KOPT-K1 (cell line): ENCODE results near the gene DAD1.
"Not testable (repeated sequence)": the region's sequence is repeated elsewhere in the genome, so short reads cannot be mapped to it uniquely, and the experiment has no call there.

Source experiments
- H3K27ac ChIP-seq: fragments of 200-600 bp; sonication (generic); 2 replicates; pipeline ENCODE4 v1.5.1; 2016; ENCODE audit warnings: antibody characterized with exemption, mild to moderate bottlenecking, low read depth, low read length; ENCODE audit not compliant: poor library complexity, severe bottlenecking
- H3K36me3 ChIP-seq: fragments of 200-600 bp; sonication (generic); 2 replicates; pipeline ENCODE4 v1.5.1; 2017; ENCODE audit warnings: antibody characterized with exemption, mild to moderate bottlenecking, low read length, moderate library complexity; ENCODE audit not compliant: insufficient read depth
- H3K9me3 ChIP-seq: fragments of 200-600 bp; sonication (generic); 2 replicates; pipeline ENCODE4 v1.5.1; 2017; ENCODE audit warnings: antibody characterized with exemption, low read length, mild to moderate bottlenecking; ENCODE audit not compliant: insufficient read depth, poor library complexity, severe bottlenecking

Gene DAD1

DNA sequence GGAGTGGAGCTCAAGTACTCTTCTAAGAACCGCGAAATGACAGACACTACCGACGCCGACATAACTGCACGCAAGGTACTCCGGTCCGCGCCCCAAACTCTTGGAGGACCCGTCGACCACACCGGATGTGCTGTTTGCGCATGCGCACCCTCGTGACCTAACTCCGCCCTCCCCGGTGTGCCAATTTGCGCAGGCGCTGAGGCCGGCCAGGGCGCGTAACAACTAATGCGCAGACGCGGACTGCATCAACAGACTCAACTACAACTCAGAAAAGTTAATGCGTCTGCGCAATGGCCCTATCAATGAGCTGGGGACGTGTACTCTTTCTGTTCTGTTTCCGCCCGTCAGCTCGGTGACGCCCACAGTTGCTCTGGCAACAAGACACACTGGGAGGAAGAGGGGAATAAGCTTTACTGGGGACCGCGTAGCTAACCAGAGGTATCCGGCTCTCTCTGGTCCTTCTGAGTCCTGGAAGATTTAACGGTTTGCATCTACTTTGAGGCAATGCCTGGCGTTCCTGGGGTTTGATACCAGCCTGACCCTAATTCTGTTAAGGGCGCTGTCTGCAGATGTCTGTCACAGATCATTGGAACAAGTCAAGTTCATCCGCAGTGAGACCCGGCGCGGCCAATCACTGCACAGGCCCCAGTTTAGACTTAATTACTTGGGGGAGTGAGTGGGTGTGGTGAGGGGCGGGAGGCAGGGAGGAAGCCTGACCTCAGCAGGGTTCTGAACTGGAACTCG is at the start of gene DAD1:
Gene DAD1 (minus strand): TSS at position 129 of the 744 bp plus-strand sequence. CDS start 67 bp downstream, at position 62.
- H3K9me3 ChIP-seq = no peaks in the 10 kb centered on the region
- H3K36me3 ChIP-seq = peaks cover 7% of the 10 kb centered on the region; the same call in 1 of the 2 replicates
- peak within 1 kb of the TSS; percentile 77 for H3K27ac ChIP-seq

DNA sequence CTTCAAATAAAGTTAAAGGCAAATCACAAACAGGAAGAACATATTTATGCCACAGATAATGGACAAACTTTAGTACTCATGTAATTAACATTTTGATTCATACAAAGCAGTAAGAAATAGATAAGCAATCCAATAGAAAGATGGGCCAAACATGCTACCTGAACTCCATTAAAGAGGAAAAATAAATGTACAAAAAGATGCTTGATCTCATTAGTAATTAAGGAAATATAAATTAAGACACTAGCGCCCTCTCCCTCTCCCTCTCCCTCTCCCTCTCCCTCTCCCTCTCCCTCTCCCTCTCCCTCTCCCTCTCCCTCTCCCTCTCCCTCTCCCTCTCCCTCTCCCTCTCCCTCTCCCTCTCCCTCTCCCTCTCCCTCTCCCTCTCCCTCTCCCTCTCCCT is 47.0 kb upstream of the DAD1 start:
- H3K9me3 ChIP-seq = peaks cover 11% of the 10 kb centered on the region
- H3K27ac ChIP-seq, H3K36me3 ChIP-seq: not testable (repeated sequence)

DNA sequence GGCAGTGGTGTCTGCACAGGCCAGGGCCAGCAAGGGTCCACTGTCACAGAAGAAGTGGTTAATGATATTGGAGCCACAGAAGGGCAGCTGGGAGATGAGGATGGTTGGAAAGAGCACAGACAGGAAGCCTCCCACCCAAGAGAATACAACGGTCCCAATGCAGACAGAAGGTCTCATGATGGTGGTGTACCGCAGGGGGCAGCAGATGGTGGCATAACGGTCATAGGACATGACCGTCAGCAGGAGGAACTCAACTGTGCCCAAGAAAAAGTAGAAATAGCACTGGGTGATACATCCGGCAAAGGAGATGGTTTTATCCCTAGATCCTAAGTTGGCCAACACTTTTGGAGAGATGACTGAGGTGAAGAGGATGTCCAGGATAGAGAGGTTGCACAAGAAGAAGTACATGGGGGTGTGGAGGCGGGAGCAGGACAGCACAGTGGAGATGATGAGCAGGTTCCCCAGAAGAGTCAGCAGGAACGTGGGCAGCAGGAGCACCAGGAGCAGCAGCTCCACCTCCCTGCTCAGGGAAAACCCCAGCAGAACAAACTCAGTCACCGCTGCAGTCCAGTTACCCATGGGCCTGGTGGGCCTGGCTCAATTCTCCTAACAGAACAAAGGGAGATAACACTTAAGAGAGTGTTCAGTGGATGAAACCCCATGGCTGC is 45.3 kb upstream of the DAD1 start:
- H3K36me3 ChIP-seq = no peaks in the 10 kb centered on the region
- H3K9me3 ChIP-seq = peaks cover 27% of the 10 kb centered on the region
- H3K27ac ChIP-seq = no peak overlapping the region

DNA sequence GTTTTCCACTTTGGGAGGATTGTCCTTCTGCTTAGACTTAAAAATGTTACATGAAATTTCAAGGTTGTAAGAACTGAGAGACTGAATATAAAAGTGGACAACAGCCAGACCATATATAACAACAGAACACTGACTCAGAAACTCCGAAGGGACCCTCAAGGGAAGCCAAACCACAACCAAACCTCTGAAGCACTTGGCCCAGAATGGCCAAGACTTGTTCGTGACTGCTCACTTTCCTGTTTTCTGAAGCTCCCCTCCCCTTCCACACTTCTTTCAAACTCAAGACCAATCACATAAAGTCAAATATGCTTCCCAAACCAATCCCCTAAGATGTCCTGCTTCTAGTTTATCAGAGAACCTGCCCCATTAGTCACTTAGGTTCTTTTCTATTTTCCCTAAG is 41.5 kb upstream of the DAD1 start:
- H3K27ac ChIP-seq = no peak overlapping the region
- H3K36me3 ChIP-seq = no peaks in the 10 kb centered on the region
- H3K9me3 ChIP-seq = peaks cover 28% of the 10 kb centered on the region

DNA sequence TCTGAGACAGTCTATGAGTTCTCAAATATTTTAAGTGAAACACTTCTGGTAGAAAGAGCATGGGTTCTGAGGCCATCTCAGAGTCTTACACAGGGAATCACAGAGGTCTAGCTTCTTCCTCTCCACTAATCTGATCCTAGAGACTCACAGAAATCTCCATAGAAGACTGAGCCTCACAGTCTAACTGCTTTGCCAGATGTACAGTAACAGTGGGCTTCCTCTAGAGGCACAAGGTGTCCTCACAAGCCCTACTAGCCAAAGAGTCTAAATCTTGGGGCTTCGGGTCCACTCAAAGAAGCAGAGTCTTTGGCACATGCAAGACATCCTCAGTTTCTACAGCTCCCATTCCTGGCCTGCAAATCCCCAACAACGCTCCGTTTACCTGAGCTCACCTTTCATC is 41.0 kb upstream of the DAD1 start:
- Histone ChIP-seq H3K27ac (no peak overlapping the region), H3K9me3 (peaks cover 28% of the 10 kb centered on the region), H3K36me3 (no peaks in the 10 kb centered on the region)

DNA sequence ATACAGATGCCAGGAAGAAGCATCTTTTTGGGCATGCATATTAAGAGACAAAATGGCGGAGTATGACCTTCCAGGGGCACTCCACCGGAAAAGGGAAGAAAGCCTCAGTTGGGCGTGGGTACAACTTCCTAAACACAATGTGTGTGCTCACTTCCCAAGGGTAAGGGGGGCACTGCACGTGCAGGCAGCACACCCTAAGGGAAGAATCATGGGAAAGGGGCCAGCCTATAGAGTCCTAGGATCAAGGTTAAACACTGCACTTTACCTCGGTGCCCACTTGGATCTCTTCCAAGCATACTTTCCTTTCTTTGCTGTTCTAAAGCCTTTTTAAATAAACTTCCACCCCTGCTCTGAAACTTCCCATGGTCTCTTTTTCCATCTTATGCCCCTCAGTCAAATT is 40.3 kb upstream of the DAD1 start:
- Histone ChIP-seq H3K36me3 (no peaks in the 10 kb centered on the region), H3K9me3 (peaks cover 28% of the 10 kb centered on the region), H3K27ac (no peak overlapping the region)

DNA sequence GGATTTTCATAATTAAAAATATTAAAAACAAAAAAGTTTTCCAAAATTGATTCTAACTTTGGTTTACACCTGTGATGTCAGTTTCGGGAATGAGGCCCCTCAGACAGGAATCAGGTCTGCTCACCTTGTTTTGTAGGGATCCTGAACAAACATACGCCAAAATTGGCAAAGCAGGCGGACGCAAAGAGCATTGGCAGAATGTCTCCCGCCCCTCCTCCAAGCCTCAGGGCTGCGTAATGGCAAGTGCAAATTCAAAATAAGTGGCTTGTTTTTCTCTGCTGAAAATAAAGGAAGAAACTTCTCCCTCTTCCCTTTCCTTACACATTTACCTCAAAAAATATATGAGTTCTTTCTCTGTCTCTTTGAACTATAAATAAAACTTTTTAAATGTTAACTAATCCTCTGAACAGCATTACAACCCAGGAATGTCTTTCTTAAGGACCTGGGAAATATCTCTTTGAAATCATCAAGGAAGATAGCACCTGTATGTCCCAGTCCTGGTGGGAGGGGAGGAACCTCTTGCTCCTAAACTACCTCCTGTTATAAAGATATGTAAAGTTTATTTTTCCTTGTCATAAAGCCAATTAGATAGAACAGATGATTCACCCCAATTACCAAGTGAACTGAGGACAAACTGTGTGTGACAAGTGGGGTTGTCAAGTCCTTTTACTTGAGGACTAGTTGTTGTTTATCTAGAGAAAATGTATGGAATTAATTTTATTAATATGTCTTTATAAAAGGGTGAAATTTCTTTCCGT is 38.7 kb upstream of the DAD1 start:
- H3K27ac ChIP-seq = no peak overlapping the region
- no peaks in the 10 kb centered on the region for H3K36me3 ChIP-seq

DNA sequence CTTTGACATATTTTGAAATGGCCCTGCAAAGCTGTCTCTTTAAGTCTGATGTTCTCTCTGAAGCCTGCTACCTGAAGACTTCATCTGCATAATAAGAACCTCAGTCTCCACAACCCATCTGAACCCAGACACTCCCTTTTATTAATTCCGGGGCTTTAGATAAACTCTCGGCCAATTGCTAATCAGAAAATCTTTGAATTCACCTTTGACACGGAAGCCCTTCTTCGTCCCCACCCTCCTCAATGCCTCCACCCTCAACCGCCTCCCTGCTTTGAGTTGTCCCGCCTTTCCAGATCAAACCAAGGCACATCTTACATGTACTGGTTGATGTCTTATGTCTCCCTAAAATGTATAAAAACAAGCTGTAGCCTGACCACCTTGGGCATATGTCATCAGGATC is 37.6 kb upstream of the DAD1 start:
- no peak overlapping the region for H3K27ac ChIP-seq
- no peaks in the 10 kb centered on the region for H3K36me3 ChIP-seq
- peaks cover 23% of the 10 kb centered on the region for H3K9me3 ChIP-seq

More for the DNA sequence above, 38.7 kb upstream of the DAD1 start:
- peaks cover 28% of the 10 kb centered on the region for H3K9me3 ChIP-seq

DNA sequence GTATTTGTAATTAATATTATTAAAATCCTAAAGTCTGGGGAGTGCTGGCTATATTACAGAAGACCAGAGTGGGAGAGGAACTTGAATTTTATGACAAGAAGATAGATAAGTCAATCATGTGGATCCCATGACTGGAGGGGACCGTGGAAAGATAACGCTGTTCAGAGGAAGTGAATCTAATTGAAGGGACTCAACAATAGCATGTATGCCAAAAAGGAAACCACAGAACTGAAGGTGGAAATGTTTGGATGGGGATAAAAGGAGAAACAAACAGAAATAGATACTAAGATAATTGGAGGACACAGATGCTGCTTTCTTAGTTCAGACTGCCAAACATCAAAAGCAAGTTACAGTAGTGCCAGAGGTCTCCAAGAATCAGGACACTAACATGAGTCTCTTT is 34.0 kb upstream of the DAD1 start:
- no peak overlapping the region for H3K27ac ChIP-seq
- no peaks in the 10 kb centered on the region for H3K36me3 ChIP-seq
- no peaks in the 10 kb centered on the region for H3K9me3 ChIP-seq

DNA sequence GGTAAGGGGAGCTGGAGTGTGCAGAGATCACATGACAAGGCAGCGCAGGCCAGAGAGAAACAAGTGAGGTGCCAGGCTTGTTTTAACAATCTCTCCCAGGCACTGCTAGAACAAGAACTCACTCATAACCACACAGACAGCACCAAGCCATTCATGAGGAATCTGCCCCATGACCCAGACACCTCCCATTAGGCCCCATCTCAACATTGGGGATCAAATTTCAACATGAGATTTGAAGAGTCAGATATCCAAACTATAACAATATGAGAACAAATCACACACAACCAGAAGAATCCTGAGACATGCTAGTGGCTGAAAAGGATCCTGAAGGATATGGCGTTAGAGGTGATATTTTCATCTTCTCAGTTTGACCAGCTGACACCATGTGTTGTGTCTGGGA is 33.2 kb upstream of the DAD1 start:
- no peaks in the 10 kb centered on the region for H3K9me3 ChIP-seq
- H3K27ac ChIP-seq = no peak overlapping the region
- no peaks in the 10 kb centered on the region for H3K36me3 ChIP-seq

DNA sequence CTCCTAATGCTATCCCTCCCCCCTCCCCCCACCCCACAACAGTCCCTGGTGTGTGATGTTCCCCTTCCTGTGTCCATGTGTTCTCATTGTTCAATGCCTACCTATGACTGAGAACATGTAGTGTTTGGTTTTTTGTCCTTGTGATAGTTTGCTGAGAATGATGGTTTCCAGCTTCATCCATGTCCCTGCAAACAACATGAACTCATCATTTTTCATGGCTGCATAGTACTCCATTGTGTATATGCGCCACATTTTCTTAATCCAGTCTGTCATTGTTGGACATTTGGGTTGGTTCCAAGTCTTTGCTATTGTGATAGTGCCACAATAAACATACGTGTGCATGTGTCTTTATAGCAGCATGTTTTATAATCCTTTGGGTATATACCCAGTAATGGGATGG is 26.7 kb upstream of the DAD1 start:
- not testable (repeated sequence) for H3K36me3 ChIP-seq, H3K9me3 ChIP-seq, H3K27ac ChIP-seq

DNA sequence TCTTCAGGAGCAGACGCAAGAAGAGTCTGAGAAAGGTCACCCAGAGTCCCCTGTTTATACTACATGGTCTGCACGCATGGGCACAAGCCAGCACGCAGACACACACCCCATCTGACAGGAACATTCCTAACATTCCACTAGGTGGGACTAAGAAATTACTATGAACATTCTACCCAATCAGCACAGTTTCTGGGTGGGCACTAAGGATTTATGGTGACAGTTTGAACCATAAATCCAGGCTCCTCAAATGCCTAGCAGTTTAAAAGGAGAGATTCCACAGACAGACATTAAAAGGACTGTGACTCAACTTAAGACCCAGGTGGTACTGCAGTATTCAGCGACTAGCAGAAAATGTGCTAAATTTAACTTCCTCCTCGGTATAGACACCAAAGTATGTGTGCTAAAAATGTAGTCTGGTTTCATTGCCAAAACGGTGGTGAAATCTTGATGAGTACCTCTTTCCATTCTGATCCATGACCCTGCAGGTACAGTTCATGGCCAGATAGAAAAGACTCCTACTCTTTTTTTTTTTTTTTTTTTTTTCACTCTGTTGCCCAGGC is 25.3 kb upstream of the DAD1 start:
- H3K9me3 ChIP-seq = no peaks in the 10 kb centered on the region
- H3K36me3 ChIP-seq = no peaks in the 10 kb centered on the region
- no peak overlapping the region for H3K27ac ChIP-seq

DNA sequence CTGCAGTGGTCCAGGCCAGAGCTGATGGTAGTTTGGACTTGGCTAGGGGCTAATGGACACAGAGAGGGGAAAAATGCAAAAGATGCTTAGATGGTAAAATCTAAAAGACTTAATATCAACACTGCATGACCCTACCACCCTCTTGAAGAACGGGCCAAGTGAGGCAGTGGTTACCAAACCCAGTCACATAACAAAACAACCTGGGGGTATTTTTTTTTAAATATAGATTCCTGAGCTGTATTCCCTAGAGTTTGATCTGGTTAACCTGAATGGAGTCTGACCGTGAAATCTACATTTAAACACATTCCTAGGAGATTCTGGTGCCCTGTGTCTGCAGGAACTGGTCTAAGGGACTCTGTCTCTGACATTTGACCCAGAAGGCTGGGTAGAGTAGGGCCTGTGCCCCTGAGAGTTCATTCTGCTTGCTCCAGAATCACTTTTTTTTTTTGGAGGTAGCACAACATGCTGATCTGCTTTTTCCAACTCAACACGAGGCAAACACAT is 24.8 kb upstream of the DAD1 start:
- H3K36me3 ChIP-seq = no peaks in the 10 kb centered on the region
- H3K9me3 ChIP-seq = no peaks in the 10 kb centered on the region
- no peak overlapping the region for H3K27ac ChIP-seq

DNA sequence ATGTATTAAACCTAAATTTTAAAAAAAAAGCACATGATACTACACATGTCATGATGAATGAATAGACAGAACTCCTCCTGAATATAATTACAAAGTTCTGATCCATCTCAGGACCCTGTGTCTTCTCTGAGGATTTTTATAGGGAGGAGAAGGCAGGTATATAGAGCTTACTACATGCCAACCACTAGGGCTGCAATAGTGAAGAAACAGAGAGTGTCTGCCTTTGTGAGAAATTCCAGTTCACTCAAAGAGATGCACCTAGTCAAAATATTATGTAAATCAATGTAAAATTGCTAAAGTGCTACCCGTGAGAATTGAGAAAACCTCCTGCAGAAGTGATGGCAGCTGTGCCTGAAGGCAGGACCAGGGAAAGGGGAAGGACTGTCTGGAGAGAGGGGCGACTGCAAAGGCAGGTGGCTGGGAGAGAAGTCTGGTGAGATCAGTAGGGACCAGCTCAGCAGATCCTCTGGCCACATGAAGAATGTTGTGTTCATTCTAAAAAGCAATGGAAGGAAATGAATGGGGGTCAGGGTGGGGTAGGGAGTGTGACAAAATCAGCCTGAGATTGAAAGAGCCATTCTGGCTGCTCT is 24.2 kb upstream of the DAD1 start:
- H3K9me3 ChIP-seq = no peaks in the 10 kb centered on the region
- H3K27ac ChIP-seq = no peak overlapping the region
- no peaks in the 10 kb centered on the region for H3K36me3 ChIP-seq

DNA sequence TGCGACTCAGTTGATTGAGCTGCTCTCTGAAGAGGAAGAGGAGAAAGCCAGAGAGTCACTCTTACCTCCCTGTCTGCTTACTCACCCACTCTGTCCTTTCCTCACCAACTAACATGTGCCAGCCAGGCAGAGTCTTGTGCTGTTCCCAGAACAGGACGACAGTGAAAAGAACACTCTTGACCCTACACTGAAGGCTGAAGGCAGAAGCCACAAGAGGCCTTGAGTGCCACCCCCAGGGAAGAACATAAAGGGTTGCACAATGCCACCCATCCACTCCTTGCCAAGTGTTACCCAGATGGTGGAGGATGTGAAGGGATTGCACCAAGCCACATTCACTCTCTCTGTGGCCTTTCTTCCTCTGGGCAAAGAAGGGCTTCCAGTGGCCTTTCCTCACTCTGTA is 21.9 kb upstream of the DAD1 start:
- H3K9me3 ChIP-seq = no peaks in the 10 kb centered on the region
- H3K36me3 ChIP-seq = no peaks in the 10 kb centered on the region
- no peak overlapping the region for H3K27ac ChIP-seq
